ENCODE measurements around the gene KAZN.

The KAZN gene

DNA sequence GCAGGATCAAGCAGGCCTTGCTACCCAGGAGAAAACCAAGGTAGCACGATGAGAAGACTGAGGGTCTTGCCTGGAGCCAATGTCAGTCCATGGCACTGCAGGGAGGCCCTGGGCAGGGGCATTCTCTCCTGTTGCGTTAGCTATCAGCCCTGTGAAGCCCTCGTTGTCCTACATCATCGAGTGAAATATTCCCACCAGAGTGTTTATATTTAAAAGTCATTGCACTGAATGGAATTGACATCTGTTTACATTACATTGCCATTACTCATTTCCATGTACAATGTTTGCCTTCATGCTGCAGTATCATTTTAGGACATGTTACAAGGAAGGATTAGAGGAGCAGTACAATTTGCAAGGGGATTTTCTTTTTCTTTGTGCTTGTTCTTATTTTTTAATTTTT, 243.9 kb downstream of the KAZN start:
- no peak overlapping the region for H2AFZ ChIP-seq (ENCODE audit: low read length, unreplicated experiment)
- no peaks in the 10 kb centered on the region for H3K36me3 ChIP-seq (ENCODE audit: insufficient read depth, low read length)
- H3K27me3 ChIP-seq (ENCODE audit: insufficient read depth, low read length), result peaks cover 3% of the 10 kb centered on the region; the same call in 1 of the 2 replicates
- no peaks in the 10 kb centered on the region for H3K79me2 ChIP-seq (ENCODE audit: control insufficient read depth, insufficient read depth, low read length, unreplicated experiment)
- no peaks in the 10 kb centered on the region for H3K4me1 ChIP-seq (ENCODE audit: control insufficient read depth, insufficient read depth, low read length, unreplicated experiment)
- no peak overlapping the region for H3K27ac ChIP-seq (ENCODE audit: low read depth, low read length)
- H3K4me3 ChIP-seq (ENCODE audit: low read depth, low read length), result no peak overlapping the region

DNA sequence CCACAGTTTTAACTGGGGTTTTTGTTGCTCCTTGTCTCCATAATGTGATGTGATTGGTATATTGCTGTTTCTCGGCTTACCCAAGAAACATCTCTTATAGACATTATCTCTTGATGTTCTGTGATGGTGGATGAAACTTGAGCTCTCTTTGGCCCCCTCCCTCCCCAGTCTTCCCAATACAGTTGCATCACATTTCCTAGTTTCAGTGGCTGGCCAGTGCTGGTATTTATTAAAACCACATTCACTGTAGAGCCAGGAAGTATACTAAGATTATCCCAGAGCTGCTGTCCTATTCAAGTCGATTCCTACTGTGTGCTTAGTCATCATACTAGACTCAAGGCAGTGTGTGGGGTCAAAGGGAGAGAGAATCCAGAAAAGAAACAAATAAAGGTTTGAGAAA, 244.4 kb downstream of the KAZN start:
- H2AFZ ChIP-seq (ENCODE audit: low read length, unreplicated experiment), result no peak overlapping the region
- no peaks in the 10 kb centered on the region for H3K4me1 ChIP-seq (ENCODE audit: control insufficient read depth, insufficient read depth, low read length, unreplicated experiment)
- no peak overlapping the region for H3K27ac ChIP-seq (ENCODE audit: low read depth, low read length)
- H3K4me3 ChIP-seq (ENCODE audit: low read depth, low read length), result no peak overlapping the region
- H3K79me2 ChIP-seq (ENCODE audit: control insufficient read depth, insufficient read depth, low read length, unreplicated experiment), result no peaks in the 10 kb centered on the region
- H3K27me3 ChIP-seq (ENCODE audit: insufficient read depth, low read length), result peaks cover 3% of the 10 kb centered on the region; the same call in 1 of the 2 replicates
- H3K36me3 ChIP-seq (ENCODE audit: insufficient read depth, low read length), result no peaks in the 10 kb centered on the region

DNA sequence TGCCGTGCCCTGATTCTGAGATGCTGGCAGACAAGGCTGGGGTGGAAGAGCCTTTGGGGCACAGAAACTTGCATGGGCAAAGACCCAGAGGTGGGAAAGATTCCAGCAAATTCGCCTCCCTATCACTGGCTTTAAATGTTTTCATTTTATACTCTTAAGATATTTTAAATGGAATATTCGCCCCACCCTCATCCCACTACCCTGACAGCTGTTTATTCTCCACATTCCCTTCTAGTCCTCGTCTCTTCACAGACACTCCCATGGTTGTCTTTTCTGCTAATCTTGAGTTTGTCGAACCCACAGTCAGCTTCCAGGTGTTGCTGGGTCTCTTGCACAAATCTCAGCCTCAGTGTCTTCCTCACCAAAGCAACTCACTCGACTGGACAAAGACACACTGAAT, 245.0 kb downstream of the KAZN start:
- peaks cover 3% of the 10 kb centered on the region; the same call in 1 of the 2 replicates for H3K27me3 ChIP-seq (ENCODE audit: insufficient read depth, low read length)
- no peak overlapping the region for H3K27ac ChIP-seq (ENCODE audit: low read depth, low read length)
- no peak overlapping the region for H3K4me3 ChIP-seq (ENCODE audit: low read depth, low read length)
- H2AFZ ChIP-seq (ENCODE audit: low read length, unreplicated experiment), result no peak overlapping the region
- no peaks in the 10 kb centered on the region for H3K4me1 ChIP-seq (ENCODE audit: control insufficient read depth, insufficient read depth, low read length, unreplicated experiment)
- H3K36me3 ChIP-seq (ENCODE audit: insufficient read depth, low read length), result no peaks in the 10 kb centered on the region
- H3K79me2 ChIP-seq (ENCODE audit: control insufficient read depth, insufficient read depth, low read length, unreplicated experiment), result no peaks in the 10 kb centered on the region

DNA sequence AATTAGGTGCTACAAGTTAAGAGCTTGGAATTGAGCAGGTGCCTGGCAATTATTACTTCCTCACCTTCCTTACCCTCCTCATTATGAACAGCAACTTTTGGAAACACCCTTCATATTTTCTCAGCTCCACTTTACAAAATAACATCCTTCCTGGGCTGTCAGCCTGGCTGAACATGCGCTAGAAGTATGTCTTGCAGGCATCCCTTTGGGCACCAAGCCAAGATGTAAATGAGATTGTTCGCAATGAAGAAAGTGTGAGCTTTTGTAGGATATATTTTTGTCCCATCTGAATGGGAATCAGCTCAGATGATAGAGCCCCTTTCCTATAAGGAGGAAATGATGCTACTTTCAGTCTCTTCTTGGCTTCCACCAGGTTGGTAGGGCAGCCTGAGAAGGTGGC, 245.9 kb downstream of the KAZN start:
- H3K27me3 ChIP-seq (ENCODE audit: insufficient read depth, low read length), result no peaks in the 10 kb centered on the region
- H2AFZ ChIP-seq (ENCODE audit: low read length, unreplicated experiment), result no peak overlapping the region
- no peak overlapping the region for H3K27ac ChIP-seq (ENCODE audit: low read depth, low read length)
- H3K4me1 ChIP-seq (ENCODE audit: control insufficient read depth, insufficient read depth, low read length, unreplicated experiment), result no peaks in the 10 kb centered on the region
- no peak overlapping the region for H3K4me3 ChIP-seq (ENCODE audit: low read depth, low read length)
- no peaks in the 10 kb centered on the region for H3K79me2 ChIP-seq (ENCODE audit: control insufficient read depth, insufficient read depth, low read length, unreplicated experiment)
- no peaks in the 10 kb centered on the region for H3K36me3 ChIP-seq (ENCODE audit: insufficient read depth, low read length)

DNA sequence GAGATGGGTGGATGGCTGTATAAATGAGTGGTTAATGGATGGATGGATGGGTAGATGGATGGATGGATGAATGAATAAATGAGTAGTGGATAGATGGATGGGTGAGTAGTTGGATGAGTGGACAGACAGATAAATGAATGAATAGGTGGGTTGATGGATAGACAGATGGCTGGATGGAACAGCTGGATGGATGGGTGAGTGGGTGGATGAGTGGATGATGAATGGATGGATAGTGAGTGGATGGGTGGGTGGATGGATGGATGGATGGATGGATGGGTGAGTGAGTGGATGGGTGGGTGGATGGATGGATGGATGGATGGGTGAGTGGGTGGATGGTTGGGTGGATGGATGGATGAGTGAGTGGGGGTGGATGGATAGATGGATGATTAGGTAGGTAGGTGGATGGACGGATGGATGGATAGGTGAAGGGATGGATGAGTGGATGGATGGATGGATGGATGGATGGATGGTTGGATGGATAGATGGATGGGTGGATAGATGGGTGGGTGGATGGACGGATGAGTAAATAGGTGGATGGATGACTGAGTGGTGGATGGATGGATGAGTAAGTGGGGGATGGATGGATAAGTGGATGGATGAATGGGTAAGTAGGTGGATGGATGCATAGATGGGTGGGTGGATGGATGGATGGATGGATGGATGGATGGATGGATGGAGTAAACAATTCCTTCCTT, 246.6 kb downstream of the KAZN start:
- no peaks in the 10 kb centered on the region for H3K36me3 ChIP-seq (ENCODE audit: insufficient read depth, low read length)
- no peaks in the 10 kb centered on the region for H3K27me3 ChIP-seq (ENCODE audit: insufficient read depth, low read length)
- H3K4me1 ChIP-seq (ENCODE audit: control insufficient read depth, insufficient read depth, low read length, unreplicated experiment), result no peaks in the 10 kb centered on the region
- no peaks in the 10 kb centered on the region for H3K79me2 ChIP-seq (ENCODE audit: control insufficient read depth, insufficient read depth, low read length, unreplicated experiment)
- H3K27ac ChIP-seq (ENCODE audit: low read depth, low read length), result no peak overlapping the region
- H2AFZ ChIP-seq (ENCODE audit: low read length, unreplicated experiment), result no peak overlapping the region
- no peak overlapping the region for H3K4me3 ChIP-seq (ENCODE audit: low read depth, low read length)

DNA sequence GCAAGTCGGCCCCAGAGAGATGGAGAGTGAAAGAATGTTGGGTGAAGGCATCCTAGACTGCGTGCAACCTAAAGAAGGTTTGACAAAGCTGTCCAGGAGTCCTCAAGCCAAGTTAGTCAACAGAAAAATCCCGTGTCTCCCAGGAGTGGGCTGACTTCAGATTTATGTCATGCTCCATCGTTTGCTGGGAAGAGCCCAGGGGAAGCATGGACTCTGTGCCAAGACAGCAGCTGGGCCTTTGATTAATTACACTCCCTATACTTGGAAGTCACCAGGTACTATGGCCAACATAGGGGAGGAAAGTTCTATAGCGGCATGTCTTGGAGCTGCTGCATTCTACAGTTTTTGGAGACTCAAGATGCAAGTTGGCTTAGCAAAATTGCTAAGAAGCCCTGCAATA, 247.4 kb downstream of the KAZN start:
- Histone ChIP-seq H3K4me1 (ENCODE audit: control insufficient read depth, insufficient read depth, low read length, unreplicated experiment) (no peaks in the 10 kb centered on the region), H3K27ac (ENCODE audit: low read depth, low read length) (no peak overlapping the region), H3K36me3 (ENCODE audit: insufficient read depth, low read length) (no peaks in the 10 kb centered on the region), H3K79me2 (ENCODE audit: control insufficient read depth, insufficient read depth, low read length, unreplicated experiment) (no peaks in the 10 kb centered on the region), H3K27me3 (ENCODE audit: insufficient read depth, low read length) (no peaks in the 10 kb centered on the region), H2AFZ (ENCODE audit: low read length, unreplicated experiment) (no peak overlapping the region), H3K4me3 (ENCODE audit: low read depth, low read length) (no peak overlapping the region)

DNA sequence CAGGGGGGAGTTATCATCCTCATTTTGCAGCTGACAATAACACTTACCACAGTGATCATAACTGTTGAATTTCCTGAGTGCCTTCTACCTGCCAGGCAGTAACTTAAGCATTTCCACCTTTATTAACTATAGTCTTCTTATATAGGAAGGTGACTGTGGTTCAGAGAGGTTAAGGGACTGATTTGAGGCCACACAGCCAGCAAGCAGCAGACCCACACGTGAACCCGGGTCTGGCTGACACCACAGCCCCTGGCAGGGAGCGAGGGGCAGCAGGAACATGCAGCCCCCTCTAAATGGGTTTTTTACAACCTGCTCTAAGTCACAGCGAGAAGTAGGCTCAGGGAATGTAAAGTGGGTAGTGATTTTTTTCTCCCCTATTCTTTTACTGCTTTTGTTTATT, 248.2 kb downstream of the KAZN start:
- Histone ChIP-seq H3K27ac (ENCODE audit: low read depth, low read length) (no peak overlapping the region), H3K27me3 (ENCODE audit: insufficient read depth, low read length) (no peaks in the 10 kb centered on the region), H3K79me2 (ENCODE audit: control insufficient read depth, insufficient read depth, low read length, unreplicated experiment) (no peaks in the 10 kb centered on the region), H3K4me1 (ENCODE audit: control insufficient read depth, insufficient read depth, low read length, unreplicated experiment) (no peaks in the 10 kb centered on the region), H3K36me3 (ENCODE audit: insufficient read depth, low read length) (no peaks in the 10 kb centered on the region), H3K4me3 (ENCODE audit: low read depth, low read length) (no peak overlapping the region), H2AFZ (ENCODE audit: low read length, unreplicated experiment) (no peak overlapping the region)

DNA sequence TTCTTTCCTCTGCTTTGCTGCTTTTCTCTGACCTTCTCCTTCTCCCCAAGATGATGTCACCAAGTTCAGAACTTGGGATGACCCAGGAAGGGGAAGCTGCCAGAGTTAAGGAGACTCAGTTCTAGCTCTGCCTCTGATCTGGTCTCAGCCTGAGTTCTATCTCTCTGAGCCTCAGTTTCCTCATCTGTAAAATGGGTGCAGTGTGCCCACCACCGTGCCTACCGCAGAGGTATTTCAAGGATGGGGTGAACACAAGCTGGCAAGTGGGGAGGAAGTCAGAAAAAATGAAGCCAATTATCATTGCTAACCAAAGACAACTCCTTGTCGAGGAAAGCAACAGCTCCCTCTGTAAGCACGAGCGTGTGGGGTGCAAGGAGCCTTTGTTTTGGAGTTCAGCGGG, 249.7 kb downstream of the KAZN start:
- Histone ChIP-seq H3K4me3 (ENCODE audit: low read depth, low read length) (no peak overlapping the region), H3K4me1 (ENCODE audit: control insufficient read depth, insufficient read depth, low read length, unreplicated experiment) (no peaks in the 10 kb centered on the region), H3K27ac (ENCODE audit: low read depth, low read length) (no peak overlapping the region), H3K27me3 (ENCODE audit: insufficient read depth, low read length) (no peaks in the 10 kb centered on the region), H2AFZ (ENCODE audit: low read length, unreplicated experiment) (no peak overlapping the region), H3K79me2 (ENCODE audit: control insufficient read depth, insufficient read depth, low read length, unreplicated experiment) (no peaks in the 10 kb centered on the region), H3K36me3 (ENCODE audit: insufficient read depth, low read length) (no peaks in the 10 kb centered on the region)

DNA sequence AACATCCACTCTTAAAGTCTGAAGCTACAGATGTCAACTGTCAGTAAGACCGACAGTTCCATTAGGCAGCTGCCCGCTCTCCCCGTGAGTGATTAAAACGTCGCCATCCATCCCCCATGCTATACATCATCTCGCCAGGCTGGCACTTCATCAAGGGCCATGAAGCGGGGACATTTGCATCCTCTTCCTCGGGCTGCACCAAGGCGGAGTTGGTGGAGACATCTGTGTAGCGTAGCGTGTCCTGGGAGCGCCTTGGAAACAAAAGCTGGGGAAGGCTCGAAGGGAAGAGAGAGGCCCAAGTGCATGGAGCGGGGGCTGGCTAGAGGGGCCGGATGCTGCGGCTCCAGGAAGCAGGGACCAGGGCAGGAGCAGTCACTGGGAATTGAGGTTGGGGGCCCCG, 250.1 kb downstream of the KAZN start:
- no peak overlapping the region for H2AFZ ChIP-seq (ENCODE audit: low read length, unreplicated experiment)
- no peaks in the 10 kb centered on the region for H3K79me2 ChIP-seq (ENCODE audit: control insufficient read depth, insufficient read depth, low read length, unreplicated experiment)
- no peaks in the 10 kb centered on the region for H3K27me3 ChIP-seq (ENCODE audit: insufficient read depth, low read length)
- H3K27ac ChIP-seq (ENCODE audit: low read depth, low read length), result no peak overlapping the region
- H3K4me1 ChIP-seq (ENCODE audit: control insufficient read depth, insufficient read depth, low read length, unreplicated experiment), result no peaks in the 10 kb centered on the region
- no peaks in the 10 kb centered on the region for H3K36me3 ChIP-seq (ENCODE audit: insufficient read depth, low read length)
- no peak overlapping the region for H3K4me3 ChIP-seq (ENCODE audit: low read depth, low read length)

DNA sequence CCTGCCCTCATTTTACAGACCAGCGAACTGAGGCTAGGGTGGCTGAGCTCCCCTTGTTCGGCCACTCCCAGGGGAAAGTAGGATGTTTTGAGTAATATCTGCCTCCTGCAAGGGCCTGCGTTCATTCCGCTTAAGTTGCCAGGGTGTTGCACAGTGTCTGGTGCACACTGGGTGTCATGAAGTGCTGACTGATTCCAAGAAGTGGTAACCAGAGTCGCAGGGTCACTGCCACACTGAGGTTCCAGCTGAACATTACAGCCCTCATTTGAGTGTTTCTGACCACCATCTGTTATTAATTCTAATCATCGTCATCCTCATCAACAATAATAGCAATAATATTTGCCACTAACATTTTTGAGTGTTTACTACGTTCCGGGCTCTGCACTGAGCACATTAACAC, 250.6 kb downstream of the KAZN start:
- H3K79me2 ChIP-seq (ENCODE audit: control insufficient read depth, insufficient read depth, low read length, unreplicated experiment), result no peaks in the 10 kb centered on the region
- no peak overlapping the region for H3K4me3 ChIP-seq (ENCODE audit: low read depth, low read length)
- no peaks in the 10 kb centered on the region; the same call in 1 of the 2 replicates for H3K27me3 ChIP-seq (ENCODE audit: insufficient read depth, low read length)
- no peaks in the 10 kb centered on the region for H3K4me1 ChIP-seq (ENCODE audit: control insufficient read depth, insufficient read depth, low read length, unreplicated experiment)
- no peak overlapping the region for H3K27ac ChIP-seq (ENCODE audit: low read depth, low read length)
- H3K36me3 ChIP-seq (ENCODE audit: insufficient read depth, low read length), result no peaks in the 10 kb centered on the region
- no peak overlapping the region for H2AFZ ChIP-seq (ENCODE audit: low read length, unreplicated experiment)

DNA sequence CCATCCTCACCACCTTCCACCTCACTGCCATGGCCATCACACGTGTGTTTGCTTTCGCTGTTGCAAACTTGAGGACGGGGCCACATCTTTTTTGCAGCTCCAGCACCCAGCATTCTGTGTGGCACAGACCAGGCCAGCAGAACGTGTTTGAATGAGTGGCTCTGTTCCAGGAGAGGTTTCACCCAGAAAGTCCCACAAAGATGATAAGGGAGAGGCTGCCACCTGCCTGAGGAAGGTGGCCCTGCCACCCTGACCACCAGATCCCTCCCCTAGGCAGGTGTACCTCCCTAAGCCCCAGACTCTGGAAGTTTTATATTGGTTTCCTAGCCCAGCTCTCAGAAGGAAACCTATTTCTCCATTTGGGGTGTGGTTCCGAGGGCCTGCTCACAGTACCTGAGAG, 252.1 kb downstream of the KAZN start:
- Histone ChIP-seq H3K4me1 (ENCODE audit: control insufficient read depth, insufficient read depth, low read length, unreplicated experiment) (no peaks in the 10 kb centered on the region), H3K27me3 (ENCODE audit: insufficient read depth, low read length) (peaks cover 4% of the 10 kb centered on the region), H3K4me3 (ENCODE audit: low read depth, low read length) (no peak overlapping the region), H3K36me3 (ENCODE audit: insufficient read depth, low read length) (no peaks in the 10 kb centered on the region), H3K79me2 (ENCODE audit: control insufficient read depth, insufficient read depth, low read length, unreplicated experiment) (no peaks in the 10 kb centered on the region), H3K27ac (ENCODE audit: low read depth, low read length) (no peak overlapping the region), H2AFZ (ENCODE audit: low read length, unreplicated experiment) (no peak overlapping the region)

Measured in ACC112 (cell line).